ENCODE results near the gene ZNF12.
"Not testable (repeated sequence)": the region's sequence is repeated elsewhere in the genome, so short reads cannot be mapped to it uniquely, and the experiment has no call there.

DNA sequence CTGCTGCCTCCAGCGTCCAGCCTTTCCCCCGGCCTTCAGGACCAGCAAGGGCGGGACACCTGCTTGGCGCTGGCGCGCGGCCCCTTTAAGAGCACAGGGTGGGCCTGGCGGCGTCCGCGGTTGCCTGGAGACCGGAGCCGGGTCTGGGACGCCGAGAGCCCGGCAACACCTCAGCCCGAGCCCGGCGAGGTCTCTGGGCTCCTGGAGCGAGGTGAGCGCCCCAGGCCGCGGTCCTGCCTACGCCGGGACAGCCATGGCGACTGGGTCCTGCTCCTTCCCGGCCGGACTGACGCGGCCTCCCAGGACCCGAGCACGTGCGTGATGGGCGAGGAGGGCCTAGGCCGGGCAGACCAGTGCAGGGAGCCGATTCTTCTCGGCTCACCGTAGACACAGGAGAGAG is 47.2 kb upstream of the ZNF12 start, which contains the start of gene RSPH10B2:
- not testable (repeated sequence) for TF ChIP-seq CTCF (conservative IDR thresholded peaks at IDR 0.05; ENCODE audit: low read depth, low read length); EZH2 (IDR thresholded peaks at IDR 0.05; ENCODE audit: low read length, unreplicated experiment); EZH2phosphoT487 (IDR thresholded peaks at IDR 0.05; ENCODE audit: borderline replicate concordance, low read length)
